Caco-2 (cell line): ENCODE data around the gene TSC22D3. TPM values are rescaled to one million over a fixed set of nuclear protein-coding genes. Genes with fewer than 3 reads are reported as not detected.
"Not testable (repeated sequence)": the region's sequence is repeated elsewhere in the genome, so short reads cannot be mapped to it uniquely, and the experiment has no call there.

Experiments
- BruUV-seq: library from RNA; stranded (reverse); fragments of 400-500 nt; replicated peaks from 2 replicates; lab custom pipeline; 2021; lab: Mats Ljungman, UMichigan
- CTCF ChIA-PET: fragments of 300-600 bp; sonication (Branson Sonifier 250); formaldehyde crosslinking; loops from one replicate; lab custom pipeline; 2022; ENCODE audit warnings: antibody characterized with exemption; lab: Charles Lee
- POLR2A ChIA-PET: fragments of 300-600 bp; sonication (Branson Sonifier 250); formaldehyde crosslinking; loops from one replicate; lab custom pipeline; 2022; ENCODE audit warnings: antibody characterized with exemption; lab: Charles Lee
- DNase-seq, 2 experiments: peaks; one replicate each; pipeline versions ENCODE4 v3.0.0 to v3.0.0-alpha.2; 2020 to 2022
- H3K27me3 ChIP-seq: replicated peaks from 2 replicates; pipeline ENCODE4 v1.6.0; 2011; ENCODE audit warnings: low read length; ENCODE audit not compliant: control insufficient read depth, insufficient read depth
- H3K36me3 ChIP-seq: 2 replicates; pipeline ENCODE4 v1.5.1; 2011; ENCODE audit warnings: low read length; ENCODE audit not compliant: control insufficient read depth, insufficient read depth
- H3K4me1 ChIP-seq: fragments of 250-450 bp; sonication (Bioruptor Pico); 2 replicates; pipeline ENCODE4 v1.5.1; 2020; ENCODE audit warnings: mild to moderate bottlenecking
- H3K4me3 ChIP-seq: 2 replicates; pipeline ENCODE4 v1.5.1; 2011; ENCODE audit warnings: low read depth, mild to moderate bottlenecking, control low read depth, low read length
- H3K9me3 ChIP-seq: fragments of 250-450 bp; sonication (Bioruptor Pico); 2 replicates; pipeline ENCODE4 v1.5.1; 2020; ENCODE audit warnings: mild to moderate bottlenecking, moderate library complexity
- H3K27ac Mint-ChIP-seq: one replicate; pipeline ENCODE4 v1.8.0; 2022; ENCODE audit warnings: mixed read lengths; ENCODE audit not compliant: unreplicated experiment
- H3K27me3 Mint-ChIP-seq: one replicate; pipeline ENCODE4 v1.8.0; 2022; ENCODE audit warnings: mixed read lengths; ENCODE audit not compliant: insufficient read depth, unreplicated experiment
- H3K36me3 Mint-ChIP-seq: one replicate; pipeline ENCODE4 v1.8.0; 2022; ENCODE audit warnings: mild to moderate bottlenecking, mixed read lengths; ENCODE audit not compliant: insufficient read depth, unreplicated experiment
- H3K4me1 Mint-ChIP-seq: one replicate; pipeline ENCODE4 v1.8.0; 2022; ENCODE audit warnings: low read depth, mixed read lengths; ENCODE audit not compliant: unreplicated experiment
- H3K4me3 Mint-ChIP-seq: one replicate; pipeline ENCODE4 v1.8.0; 2022; ENCODE audit warnings: mild to moderate bottlenecking, moderate library complexity, mixed read lengths; ENCODE audit not compliant: unreplicated experiment
- H3K9me3 Mint-ChIP-seq: one replicate; pipeline ENCODE4 v1.8.0; 2022; ENCODE audit warnings: mixed read lengths; ENCODE audit not compliant: unreplicated experiment
- intact Hi-C: fragments of 100-400 bp; cut with micrococcal nuclease; formaldehyde crosslinking; loops from one replicate; pipeline ENCODE4 v1.10.0; 2022; ENCODE audit not compliant: unreplicated experiment
- total RNA-seq: library from RNA; stranded (reverse); gene quantifications from 2 replicates; pipeline ENCODE4 v1.2.3, GENCODE V29; 2022
- TF ChIP-seq, protein P1 (sequence below), 2 experiments: fragments of 200-600 bp in 1 of 2; IDR thresholded peaks; 1 replicate in 1 of 2; 2 replicates in 1 of 2; pipeline versions ENCODE4 v1.5.1 to v1.8.0; 2011 to 2022; ENCODE audit warnings: antibody characterized with exemption in 1 of 2, control low read depth in 1 of 2, inconsistent platforms in 1 of 2, low read depth in 1 of 2, low read length in 1 of 2, mild to moderate bottlenecking in 1 of 2, moderate library complexity in 1 of 2; ENCODE audit not compliant: insufficient read depth in 1 of 2, severe bottlenecking in 1 of 2, unreplicated experiment in 1 of 2

TSC22D3 gene
- total RNA-seq, 1 experiment from 2014 or later = 2.2 TPM

- H3K4me1 Mint-ChIP-seq = no peaks in the 10 kb centered on the region
- no peak overlapping the region for H3K4me3 Mint-ChIP-seq
- Histone ChIP-seq H3K27me3 (no peaks in the 10 kb centered on the region), H3K4me3 (no peak overlapping the region), H3K9me3 (no peaks in the 10 kb centered on the region), H3K36me3 (no peaks in the 10 kb centered on the region), H3K4me1 (no peaks in the 10 kb centered on the region)
- no peaks in the 10 kb centered on the region for H3K9me3 Mint-ChIP-seq
- H3K27me3 Mint-ChIP-seq = no peaks in the 10 kb centered on the region
- H3K36me3 Mint-ChIP-seq = no peaks in the 10 kb centered on the region
- no TSS peak for BruUV-seq
- intact Hi-C loops = no loop called here
- no peak overlapping the region for H3K27ac Mint-ChIP-seq
- CTCF ChIA-PET = no interaction called here
- TF ChIP-seq, protein P1, sequence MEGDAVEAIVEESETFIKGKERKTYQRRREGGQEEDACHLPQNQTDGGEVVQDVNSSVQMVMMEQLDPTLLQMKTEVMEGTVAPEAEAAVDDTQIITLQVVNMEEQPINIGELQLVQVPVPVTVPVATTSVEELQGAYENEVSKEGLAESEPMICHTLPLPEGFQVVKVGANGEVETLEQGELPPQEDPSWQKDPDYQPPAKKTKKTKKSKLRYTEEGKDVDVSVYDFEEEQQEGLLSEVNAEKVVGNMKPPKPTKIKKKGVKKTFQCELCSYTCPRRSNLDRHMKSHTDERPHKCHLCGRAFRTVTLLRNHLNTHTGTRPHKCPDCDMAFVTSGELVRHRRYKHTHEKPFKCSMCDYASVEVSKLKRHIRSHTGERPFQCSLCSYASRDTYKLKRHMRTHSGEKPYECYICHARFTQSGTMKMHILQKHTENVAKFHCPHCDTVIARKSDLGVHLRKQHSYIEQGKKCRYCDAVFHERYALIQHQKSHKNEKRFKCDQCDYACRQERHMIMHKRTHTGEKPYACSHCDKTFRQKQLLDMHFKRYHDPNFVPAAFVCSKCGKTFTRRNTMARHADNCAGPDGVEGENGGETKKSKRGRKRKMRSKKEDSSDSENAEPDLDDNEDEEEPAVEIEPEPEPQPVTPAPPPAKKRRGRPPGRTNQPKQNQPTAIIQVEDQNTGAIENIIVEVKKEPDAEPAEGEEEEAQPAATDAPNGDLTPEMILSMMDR (IDR thresholded peaks at IDR 0.05; ENCODE audit: insufficient read depth in 1 of 2, low read depth in 1 of 2, low read length in 1 of 2, severe bottlenecking in 1 of 2, unreplicated experiment in 1 of 2) = no peak
- no peak for DNase-seq
- POLR2A ChIA-PET = no interaction called here
These were observed 106.3 kb downstream of the TSC22D3 start for GRCh38 chrX:107669261-107669660.

DNA sequence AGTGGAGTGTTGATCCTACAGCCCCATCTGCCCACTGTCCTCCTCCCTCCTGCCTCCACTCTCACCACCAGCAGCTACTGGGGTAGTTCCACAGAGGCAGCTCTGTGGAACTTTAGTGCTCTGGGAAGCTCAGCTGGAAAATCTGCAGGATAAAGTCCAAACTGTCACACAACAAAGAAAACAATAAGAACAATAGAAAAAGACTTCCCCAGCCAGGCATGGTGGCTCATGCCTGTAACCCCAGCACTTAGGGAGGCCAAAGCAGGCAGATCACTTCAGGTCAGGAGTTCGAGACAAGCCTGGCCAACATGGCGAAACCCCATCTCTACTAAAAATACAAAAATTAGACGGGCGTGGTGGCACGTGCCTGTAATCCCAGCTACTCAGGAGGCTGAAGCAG, 106.9 kb downstream of the TSC22D3 start:
- DNase-seq, BruUV-seq, H3K27ac Mint-ChIP-seq, CTCF ChIA-PET, H3K27me3 ChIP-seq, H3K36me3 ChIP-seq, H3K9me3 Mint-ChIP-seq, intact Hi-C loops, H3K4me3 ChIP-seq, H3K9me3 ChIP-seq, H3K27me3 Mint-ChIP-seq, H3K36me3 Mint-ChIP-seq, H3K4me1 Mint-ChIP-seq, H3K4me1 ChIP-seq, H3K4me3 Mint-ChIP-seq: not testable (repeated sequence)
- POLR2A ChIA-PET = interaction anchor here (0.7 kb wide), 1 partner anchor 1554 kb away, joined by 6 read pairs; no protein-coding TSS in a partner anchor

DNA sequence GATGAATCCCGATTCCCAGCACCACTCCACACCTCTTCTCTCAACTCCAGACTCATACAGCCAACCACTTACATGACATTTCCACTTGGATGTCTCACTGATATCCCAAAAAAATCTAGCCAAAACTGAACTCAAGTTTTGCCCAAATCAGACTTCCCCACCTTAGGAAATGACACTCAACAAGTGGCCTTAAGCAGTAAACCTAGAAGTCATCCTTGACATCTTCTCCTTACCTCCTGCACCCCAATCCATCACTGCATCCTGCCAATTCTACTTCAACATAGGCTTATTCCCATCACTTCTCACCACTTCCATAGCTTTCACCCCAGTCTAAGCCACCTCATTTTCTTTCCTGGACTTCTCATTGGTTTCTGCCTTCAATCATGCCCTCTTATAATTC, 108.2 kb downstream of the TSC22D3 start:
- Mint-ChIP-seq H3K9me3 (no peaks in the 10 kb centered on the region), H3K4me3 (no peak overlapping the region), H3K27me3 (no peaks in the 10 kb centered on the region), H3K27ac (no peak overlapping the region), H3K36me3 (no peaks in the 10 kb centered on the region), H3K4me1 (no peaks in the 10 kb centered on the region)
- TF ChIP-seq, protein P1 (IDR thresholded peaks at IDR 0.05; ENCODE audit: insufficient read depth in 1 of 2, low read depth in 1 of 2, low read length in 1 of 2, severe bottlenecking in 1 of 2, unreplicated experiment in 1 of 2) = no peak
- Histone ChIP-seq H3K4me3 (no peak overlapping the region), H3K4me1 (no peaks in the 10 kb centered on the region), H3K36me3 (no peaks in the 10 kb centered on the region), H3K9me3 (no peaks in the 10 kb centered on the region), H3K27me3 (no peaks in the 10 kb centered on the region)
- BruUV-seq = no TSS peak
- no peak for DNase-seq
- POLR2A ChIA-PET = no interaction called here
- intact Hi-C loops = no loop called here
- CTCF ChIA-PET = no interaction called here

- no peaks in the 10 kb centered on the region for H3K9me3 Mint-ChIP-seq
- DNase-seq = no peak
- Histone ChIP-seq H3K4me3 (no peak overlapping the region), H3K27me3 (no peaks in the 10 kb centered on the region), H3K36me3 (no peaks in the 10 kb centered on the region), H3K9me3 (no peaks in the 10 kb centered on the region), H3K4me1 (no peaks in the 10 kb centered on the region)
- H3K36me3 Mint-ChIP-seq = no peaks in the 10 kb centered on the region
- TF ChIP-seq, protein P1 (IDR thresholded peaks at IDR 0.05; ENCODE audit: insufficient read depth in 1 of 2, low read depth in 1 of 2, low read length in 1 of 2, severe bottlenecking in 1 of 2, unreplicated experiment in 1 of 2) = no peak
- no peaks in the 10 kb centered on the region for H3K4me1 Mint-ChIP-seq
- H3K27ac Mint-ChIP-seq = no peak overlapping the region
- ChIA-PET CTCF (no interaction called here), POLR2A (no interaction called here)
- intact Hi-C loops = no loop called here
- no peaks in the 10 kb centered on the region for H3K27me3 Mint-ChIP-seq
- no peak overlapping the region for H3K4me3 Mint-ChIP-seq
- BruUV-seq = no TSS peak
These were observed 108.7 kb downstream of the TSC22D3 start for GRCh38 chrX:107666931-107667330.
